H1 (cell line): ENCODE results near the gene ANKMY2. TPM values are rescaled to one million over a fixed set of nuclear protein-coding genes. Genes with fewer than 3 reads are reported as not detected.

Experiments
- CTCF ChIA-PET: fragments of 300-600 bp; sonication (Branson Sonifier 250); formaldehyde crosslinking; loops from one replicate; lab custom pipeline; 2021; ENCODE audit not compliant: partially characterized antibody; lab: Charles Lee
- POLR2A ChIA-PET: fragments of 300-600 bp; sonication (Branson Sonifier 250); formaldehyde crosslinking; loops from one replicate; lab custom pipeline; 2021; ENCODE audit warnings: inconsistent platforms; ENCODE audit not compliant: partially characterized antibody; lab: Charles Lee
- DNase-seq, 2 experiments: peaks; one replicate each; pipeline versions ENCODE4 v3.0.0 to v3.0.0-alpha.2; 2010 to 2022; ENCODE audit warnings: low spot score in 2 of 2, low read depth in 1 of 2, mixed read lengths in 1 of 2
- FAIRE-seq: peaks from 2 replicates; lab custom pipeline; 2011; peaks lifted over from hg19 to GRCh38; lab: Jason Lieb, UNC
- H2AFZ ChIP-seq: 2 replicates; pipeline ENCODE4 v1.8.1; 2012; ENCODE audit warnings: low read length, inconsistent platforms
- H2AK5ac ChIP-seq: 2 replicates; pipeline ENCODE4 v1.6.1; 2013; ENCODE audit warnings: low read depth, low read length
- H2BK120ac ChIP-seq: replicated peaks from 2 replicates; pipeline ENCODE3; 2013; ENCODE audit warnings: low read depth, low read length, inconsistent platforms
- H2BK12ac ChIP-seq: 2 replicates; pipeline ENCODE4 v1.6.1; 2013; ENCODE audit warnings: low read depth, low read length
- H2BK15ac ChIP-seq: 2 replicates; pipeline ENCODE4 v1.6.1; 2013; ENCODE audit warnings: low read length
- H2BK20ac ChIP-seq: 2 replicates; pipeline ENCODE4 v1.6.1; 2013; ENCODE audit warnings: low read length
- H2BK5ac ChIP-seq: 2 replicates; pipeline ENCODE4 v1.6.1; 2013; ENCODE audit warnings: low read depth, low read length
- H3K14ac ChIP-seq: 2 replicates; pipeline ENCODE4 v1.6.1; 2013; ENCODE audit warnings: inconsistent platforms; ENCODE audit not compliant: insufficient read length
- H3K18ac ChIP-seq: 2 replicates; pipeline ENCODE4 v1.6.1; 2013; ENCODE audit warnings: low read length; ENCODE audit errors: extremely low read depth
- H3K23ac ChIP-seq: 2 replicates; pipeline ENCODE4 v1.6.1; 2013; ENCODE audit warnings: inconsistent platforms; ENCODE audit not compliant: insufficient read length
- H3K23me2 ChIP-seq: 2 replicates; pipeline ENCODE4 v1.6.1; 2013; ENCODE audit warnings: low read depth, low read length
- H3K27ac ChIP-seq: 2 replicates; pipeline ENCODE4 v1.6.1; 2011; ENCODE audit warnings: low read depth, low read length, inconsistent platforms
- H3K27me3 ChIP-seq, 4 experiments: replicated peaks in 1 of 4; 1 replicate in 1 of 4; 2 replicates in 3 of 4; pipeline versions ENCODE4 v1.6.1 to v1.8.1; 2011 to 2013; ENCODE audit warnings: low read length in 3 of 4, mild to moderate bottlenecking in 3 of 4, inconsistent platforms in 2 of 4, mixed read lengths in 2 of 4, moderate library complexity in 1 of 4; ENCODE audit not compliant: control insufficient read depth in 3 of 4, insufficient read depth in 3 of 4; ENCODE audit errors: extremely low read depth in 1 of 4
- H3K36me3 ChIP-seq, 4 experiments: 2 replicates each; pipeline versions ENCODE4 v1.6.1 to v1.8.1; 2011 to 2013; ENCODE audit warnings: mild to moderate bottlenecking in 4 of 4, low read length in 3 of 4, moderate library complexity in 2 of 4, control low read depth in 1 of 4, inconsistent platforms in 1 of 4; ENCODE audit not compliant: insufficient read depth in 4 of 4, control insufficient read depth in 2 of 4
- H3K4ac ChIP-seq: replicated peaks from 2 replicates; pipeline ENCODE3; 2013; ENCODE audit warnings: low read length, low read depth, mixed read lengths, inconsistent platforms; ENCODE audit not compliant: insufficient read length
- H3K4me1 ChIP-seq, 4 experiments: replicated peaks in 1 of 4; 1 replicate in 1 of 4; 2 replicates in 3 of 4; pipeline versions ENCODE4 v1.6.1 to v1.8.1; 2011 to 2013; ENCODE audit warnings: low read length in 3 of 4, inconsistent platforms in 2 of 4, mixed read lengths in 1 of 4; ENCODE audit not compliant: insufficient read depth in 4 of 4, control insufficient read depth in 3 of 4
- H3K4me2 ChIP-seq, 2 experiments: 2 replicates each; pipeline versions ENCODE4 v1.6.1 to v1.8.1; 2011 to 2013; ENCODE audit warnings: low read depth in 2 of 2, low read length in 2 of 2, control low read depth in 1 of 2, inconsistent platforms in 1 of 2, mild to moderate bottlenecking in 1 of 2; ENCODE audit not compliant: insufficient read depth in 1 of 2
- H3K4me3 ChIP-seq, 4 experiments: fragments of 200-600, 300-600 bp in 1 of 4; sonication (generic), shearing (Covaris generic), sonication (Bioruptor Twin) in 1 of 4; 2 replicates each; pipeline versions ENCODE4 v1.5.1 to v1.8.1; 2011 to 2016; ENCODE audit warnings: low read length in 4 of 4, low read depth in 3 of 4, control low read depth in 2 of 4, inconsistent platforms in 2 of 4, mild to moderate bottlenecking in 2 of 4, mixed read lengths in 1 of 4, moderate library complexity in 1 of 4; ENCODE audit not compliant: insufficient read depth in 2 of 4; ENCODE audit errors: extremely low read depth in 1 of 4
- H3K56ac ChIP-seq: replicated peaks from 2 replicates; pipeline ENCODE3; 2013; ENCODE audit warnings: low read depth, mild to moderate bottlenecking, mixed read lengths, low read length, inconsistent platforms; ENCODE audit not compliant: insufficient read length
- H3K79me1 ChIP-seq: 2 replicates; pipeline ENCODE4 v1.6.1; 2013; ENCODE audit warnings: low read depth, low read length, control low read depth
- H3K79me2 ChIP-seq, 2 experiments: 2 replicates each; pipeline versions ENCODE4 v1.6.1 to v1.8.1; 2012 to 2013; ENCODE audit warnings: low read length in 2 of 2, mild to moderate bottlenecking in 2 of 2, inconsistent platforms in 1 of 2; ENCODE audit not compliant: insufficient read depth in 2 of 2, control insufficient read depth in 1 of 2
- H3K9ac ChIP-seq, 4 experiments: replicated peaks in 1 of 4; 1 replicate in 1 of 4; 2 replicates in 3 of 4; pipeline versions ENCODE4 v1.6.1 to v1.8.1; 2011 to 2013; ENCODE audit warnings: low read depth in 3 of 4, low read length in 3 of 4, control low read depth in 2 of 4, mild to moderate bottlenecking in 2 of 4, moderate library complexity in 2 of 4, inconsistent platforms in 1 of 4; ENCODE audit errors: extremely low read depth in 1 of 4
- H3K9me3 ChIP-seq, 2 experiments: 2 replicates each; pipeline versions ENCODE4 v1.6.1 to v1.8.1; 2012 to 2013; ENCODE audit warnings: mild to moderate bottlenecking in 2 of 2, moderate library complexity in 2 of 2, control low read depth in 1 of 2, inconsistent platforms in 1 of 2, low read depth in 1 of 2, low read length in 1 of 2, mixed read lengths in 1 of 2; ENCODE audit not compliant: insufficient read depth in 2 of 2
- H4K20me1 ChIP-seq, 2 experiments: replicated peaks in 1 of 2; 2 replicates each; pipeline versions ENCODE3 to v1.8.1; 2011 to 2013; ENCODE audit warnings: inconsistent platforms in 2 of 2, low read length in 2 of 2, mild to moderate bottlenecking in 1 of 2; ENCODE audit not compliant: insufficient read depth in 2 of 2, control insufficient read depth in 1 of 2
- H4K5ac ChIP-seq: 2 replicates; pipeline ENCODE4 v1.6.1; 2013; ENCODE audit warnings: low read length, low read depth, mixed read lengths, inconsistent platforms; ENCODE audit not compliant: insufficient read length
- H4K8ac ChIP-seq: 2 replicates; pipeline ENCODE4 v1.8.0; 2013; ENCODE audit warnings: mild to moderate bottlenecking, moderate library complexity, low read length, inconsistent platforms; ENCODE audit not compliant: insufficient read depth; ENCODE audit errors: extremely low read depth
- H4K91ac ChIP-seq: replicated peaks from 2 replicates; pipeline ENCODE3; 2013; ENCODE audit warnings: low read length, mixed read lengths, inconsistent platforms; ENCODE audit not compliant: insufficient read length
- JUND ChIP-seq: IDR thresholded peaks from 2 replicates; pipeline ENCODE4 v1.6.1; 2011; ENCODE audit warnings: mild to moderate bottlenecking, improper control_type of control experiment, low read length
- PHF8 ChIP-seq: fragments of 200-600 bp; sonication (generic); conservative IDR thresholded peaks from 2 replicates; pipeline ENCODE4 v1.7.1; 2012; ENCODE audit warnings: low read depth, mild to moderate bottlenecking, inconsistent platforms, low read length, moderate library complexity
- RBBP5 ChIP-seq: IDR thresholded peaks from 2 replicates; pipeline ENCODE4 v1.7.1; 2012; ENCODE audit warnings: low read depth, mild to moderate bottlenecking, inconsistent platforms, low read length, moderate library complexity, borderline replicate concordance
- WGBS, 2 experiments: shearing (Covaris generic) in 1 of 2; methylation state at CpG; one replicate each; pipeline versions ENCODE4 v1.1.6 to v1.1.7; 2013 to 2015; ENCODE audit warnings: low lambda C conversion rate in 2 of 2, mixed read lengths in 2 of 2, inconsistent platforms in 1 of 2, low coverage in 1 of 2, missing lambda C conversion rate in 1 of 2; ENCODE audit not compliant: insufficient replicate concordance in 2 of 2, insufficient coverage in 1 of 2, insufficient read length in 1 of 2; ENCODE audit errors: extremely low coverage in 1 of 2, missing lambda C conversion rate in 1 of 2; 5-methylcytosine and 5-hydroxymethylcytosine counted together
- polyA plus RNA-seq, 7 experiments: library from polyadenylated mRNA; depleted of rRNA in 3 of 7; stranded (reverse) in 5 of 7; unstranded in 2 of 7; fragments of >200 nt in 5 of 7; fragments of 200-250 nt in 2 of 7; gene quantifications; 1 replicate in 5 of 7; 2 replicates in 1 of 7; 4 replicates in 1 of 7; pipeline versions ENCODE4 v1.2.1 to v1.2.3, GENCODE V29; 2011 to 2013; ENCODE audit warnings: missing spikeins in 2 of 7, mixed read lengths in 2 of 7
- total RNA-seq: library from RNA; stranded (reverse); fragmentation: NEBNext Ultra II Directional; extraction: Animal tissue kit (Norgen Biotek cat#: 25700); gene quantifications from 2 replicates; pipeline ENCODE4 v1.2.1, GENCODE V29; 2021

ANKMY2 gene
- total and polyA plus RNA-seq, 2 of the 8 experiments (the other 6 are each of a cell fraction or from before 2014, with no cell fraction given) = 5.2 to 9.3 TPM

GRCh38 chr7:16684935-16685334 is 39.4 kb upstream of the ANKMY2 start:
- WGBS, 2 experiments = 56% methylated on average over 2 of the region's 2 CpGs; no CpG with 5 or more reads in 1 of the 2 experiments
- no peak overlapping the region for H3K56ac ChIP-seq
- no peak overlapping the region for H2BK15ac ChIP-seq
- H3K9me3 ChIP-seq = no peaks in the 10 kb centered on the region
- no peak overlapping the region for H2BK12ac ChIP-seq
- no peaks in the 10 kb centered on the region for H3K79me1 ChIP-seq
- H4K91ac ChIP-seq = no peak overlapping the region
- H3K9ac ChIP-seq = no peak overlapping the region
- POLR2A ChIA-PET = interaction anchor here (1.1 kb wide), 1 partner anchor 39 kb away, joined by 3 read pairs; the partner anchor contains the start of genes ANKMY2 and BZW2
- H3K23ac ChIP-seq = no peak overlapping the region
- no peak overlapping the region for H3K14ac ChIP-seq
- H3K27me3 ChIP-seq = no peaks in the 10 kb centered on the region
- no peak overlapping the region for H2BK5ac ChIP-seq
- no peaks in the 10 kb centered on the region for H3K23me2 ChIP-seq
- no peak overlapping the region for H4K5ac ChIP-seq
- H3K4me2 ChIP-seq = no peak overlapping the region
- H3K18ac ChIP-seq = no peak overlapping the region
- H2AK5ac ChIP-seq = no peak overlapping the region
- no peak overlapping the region for H2BK20ac ChIP-seq
- no peak for DNase-seq
- no peak overlapping the region for H2BK120ac ChIP-seq
- H3K36me3 ChIP-seq = peaks cover 0 to 32% (median 16%) of the 10 kb centered on the region in 4 experiments; a peak in 5 of 8 replicates
- no peak overlapping the region for H4K8ac ChIP-seq
- H3K79me2 ChIP-seq = no peaks in the 10 kb centered on the region
- no peak for FAIRE-seq
- CTCF ChIA-PET = interaction anchor here (0.6 kb wide), 1 partner anchor 116 kb away, joined by 3 read pairs; no protein-coding TSS in a partner anchor
- no peaks in the 10 kb centered on the region for H3K4me1 ChIP-seq
- H3K4me3 ChIP-seq = no peak overlapping the region
- H3K27ac ChIP-seq = no peak overlapping the region
- peaks cover 0 to 1% of the 10 kb centered on the region in 2 experiments for H4K20me1 ChIP-seq
- no peak overlapping the region for H3K4ac ChIP-seq
- no peak overlapping the region for H2AFZ ChIP-seq
- TF ChIP-seq RBBP5 (no peak), PHF8 (no peak), JUND (no peak)
